K562 (cell line): Measurements from ENCODE around the gene LRMDA. TPM values are rescaled to one million over a fixed set of nuclear protein-coding genes. Genes with fewer than 3 reads are reported as not detected.

Experiments used
- ATAC-seq: fragments of 200-7000 bp; cut with Tn5 transposase; 3 replicates; pipeline ENCODE4 v1.9.1; 2020; ENCODE audit warnings: moderate library complexity
- BruUV-seq: library from RNA; stranded (reverse); fragments of 400-500 nt; replicated peaks from 2 replicates; lab custom pipeline; 2021; lab: Mats Ljungman, UMichigan
- CTCF ChIA-PET: fragments of 300-600 bp; formaldehyde crosslinking; extraction: SDS; loops from one replicate; lab custom pipeline; 2021; ENCODE audit warnings: low intra/inter-chr PET ratio; lab: Yijun Ruan, JAX
- POLR2A ChIA-PET: fragments of 300-600, 350-650 bp; sonication (Branson Sonifier 250); formaldehyde crosslinking; extraction: SDS; loops from one replicate; lab custom pipeline; 2021; ENCODE audit warnings: antibody characterized with exemption, inconsistent platforms; lab: Yijun Ruan, JAX
- DNase-seq, 4 experiments: peaks; one replicate each; pipeline versions ENCODE4 v3.0.0 to v3.0.0-alpha.2; 2011 to 2018; ENCODE audit warnings: low spot score in 3 of 4, mixed read lengths in 3 of 4; ENCODE audit errors: extremely low read depth in 1 of 4
- FAIRE-seq: peaks from 2 replicates; lab custom pipeline; 2011; peaks lifted over from hg19 to GRCh38; lab: Jason Lieb, UNC
- H2AFZ ChIP-seq: 2 replicates; pipeline ENCODE4 v1.6.0; 2011; ENCODE audit warnings: low read depth, low read length, control low read depth, inconsistent platforms
- H3K27ac ChIP-seq: fragments of 200-600 bp; 3 replicates; pipeline ENCODE4 v1.8.0; 2011; ENCODE audit warnings: low read depth, mild to moderate bottlenecking, control low read depth, inconsistent platforms, low read length, moderate library complexity, mixed read lengths; ENCODE audit errors: extremely low read depth
- H3K27me3 ChIP-seq, 2 experiments: fragments of 300-600 bp in 1 of 2; 2 replicates in 1 of 2; 3 replicates in 1 of 2; pipeline versions ENCODE4 v1.6.0 to v1.8.0; 2011; ENCODE audit warnings: inconsistent platforms in 2 of 2, low read length in 2 of 2, mild to moderate bottlenecking in 1 of 2, mixed read lengths in 1 of 2, moderate library complexity in 1 of 2; ENCODE audit not compliant: control insufficient read depth in 2 of 2, insufficient read depth in 2 of 2
- H3K36me3 ChIP-seq: fragments of 300-600 bp; 3 replicates; pipeline ENCODE4 v1.8.0; 2011; ENCODE audit warnings: mild to moderate bottlenecking, low read length, inconsistent platforms; ENCODE audit not compliant: control insufficient read depth, insufficient read depth
- H3K4me1 ChIP-seq, 2 experiments: fragments of 200-600 bp in 1 of 2; replicated peaks in 1 of 2; 2 replicates in 1 of 2; 3 replicates in 1 of 2; pipeline versions ENCODE4 v1.5.1 to v1.8.0; 2011; ENCODE audit warnings: inconsistent platforms in 2 of 2, low read length in 2 of 2, mild to moderate bottlenecking in 1 of 2, mixed read lengths in 1 of 2, moderate library complexity in 1 of 2; ENCODE audit not compliant: control insufficient read depth in 2 of 2, insufficient read depth in 2 of 2
- H3K4me2 ChIP-seq: 2 replicates; pipeline ENCODE4 v1.6.1; 2011; ENCODE audit warnings: low read length, control low read depth, inconsistent platforms, mixed read lengths; ENCODE audit not compliant: insufficient read depth
- H3K4me3 ChIP-seq: fragments of 200-600 bp; sonication (generic), shearing (Covaris generic); 2 replicates; pipeline ENCODE4 v1.5.1; 2016; ENCODE audit warnings: control low read depth, inconsistent platforms
- H3K79me2 ChIP-seq: fragments of 200-600 bp; 3 replicates; pipeline ENCODE4 v1.8.0; 2011; ENCODE audit warnings: low read length, inconsistent platforms; ENCODE audit not compliant: control insufficient read depth, insufficient read depth
- H3K9ac ChIP-seq, 2 experiments: 2 replicates each; pipeline versions ENCODE4 v1.6.0 to v1.6.1; 2011; ENCODE audit warnings: low read depth in 2 of 2, low read length in 2 of 2, control low read depth in 1 of 2, inconsistent platforms in 1 of 2, mild to moderate bottlenecking in 1 of 2, mixed read lengths in 1 of 2; ENCODE audit not compliant: insufficient read depth in 1 of 2
- H3K9me1 ChIP-seq: one replicate; pipeline ENCODE4 v1.6.0; 2011; ENCODE audit warnings: inconsistent platforms, mild to moderate bottlenecking, low read length, moderate library complexity; ENCODE audit not compliant: control insufficient read depth, insufficient read depth
- H3K9me3 ChIP-seq: replicated peaks from 2 replicates; pipeline ENCODE4 v1.5.1; 2011; ENCODE audit warnings: low read depth, low read length, inconsistent platforms; ENCODE audit not compliant: control insufficient read depth, insufficient read depth
- H4K20me1 ChIP-seq: replicated peaks from 2 replicates; pipeline ENCODE4 v1.6.1; 2011; ENCODE audit warnings: low read length, inconsistent platforms, mixed read lengths; ENCODE audit not compliant: control insufficient read depth, insufficient read depth
- CHD4 ChIP-seq: fragments of 200-600 bp; sonication (generic); IDR thresholded peaks from 3 replicates; pipeline ENCODE4 v1.6.1; 2012; ENCODE audit warnings: low read depth, mild to moderate bottlenecking, mixed read lengths, low read length, inconsistent platforms; ENCODE audit not compliant: insufficient read depth, insufficient replicate concordance, poor library complexity, severe bottlenecking
- DNMT1 ChIP-seq: fragments of 450-650 bp; IDR thresholded peaks from 2 replicates; pipeline ENCODE4 v1.6.1; 2016; ENCODE audit warnings: antibody characterized with exemption, mild to moderate bottlenecking
- RBM25 ChIP-seq: fragments of 200-400 bp; formaldehyde crosslinking; IDR thresholded peaks from 2 replicates; pipeline ENCODE4 v1.6.1; 2018; ENCODE audit warnings: low read length, low read depth, moderate library complexity; ENCODE audit not compliant: severe bottlenecking
- SIRT6 ChIP-seq: IDR thresholded peaks from one replicate; pipeline ENCODE4 v1.6.1; 2012; ENCODE audit warnings: low read depth, mild to moderate bottlenecking, control low read depth, inconsistent platforms, low read length, moderate library complexity
- ZNF384 ChIP-seq: IDR thresholded peaks from 2 replicates; pipeline ENCODE4 v1.6.1; 2012; ENCODE audit warnings: low read depth, low read length, improper control_type of control experiment
- ZNF707 ChIP-seq: fragments of 250-450 bp; sonication (Bioruptor Pico); conservative IDR thresholded peaks from 2 replicates; pipeline ENCODE4 v1.8.0; 2022; ENCODE audit warnings: inconsistent platforms, mild to moderate bottlenecking, moderate library complexity
- WGBS: fragments of 100-300 bp; shearing (Covaris generic); methylation state at CpG from one replicate; pipeline ENCODE4 v1.1.6; 2016; ENCODE audit warnings: low coverage, mixed read lengths; ENCODE audit not compliant: insufficient coverage; ENCODE audit errors: missing lambda C conversion rate; 5-methylcytosine and 5-hydroxymethylcytosine counted together
- in situ Hi-C: fragments of 300-500 bp; cut with MboI; formaldehyde crosslinking; loops from 4 replicates; pipeline ENCODE4 v1.15.0; 2018; ENCODE audit warnings: inconsistent platforms, mixed read lengths
- intact Hi-C: fragments of 100-400 bp; cut with micrococcal nuclease; formaldehyde crosslinking; loops from 2 replicates; pipeline ENCODE4 v1.14.2; 2022
- polyA plus RNA-seq, 8 experiments: library from polyadenylated mRNA; depleted of rRNA in 4 of 8; stranded (reverse) in 5 of 8; unstranded in 3 of 8; fragments of >200 nt; fragmentation: Nextera tagmentation in 2 of 8; fragmentation: Illumina TruSeq in 1 of 8; extraction: Ambion mirVana in 2 of 8; extraction: Trizol in 1 of 8; gene quantifications; 2 replicates each; pipeline versions ENCODE4 v1.2.1 to v1.2.3, GENCODE V29; 2011 to 2014; ENCODE audit warnings: inconsistent platforms in 1 of 8, missing spikeins in 1 of 8
- total RNA-seq, 7 experiments: library from RNA; depleted of rRNA in 6 of 7; stranded (reverse); fragments of >200 nt in 6 of 7; fragmentation: Illumina TruSeq in 2 of 7; extraction: Trizol in 2 of 7; gene quantifications; 2 replicates each; pipeline versions ENCODE4 v1.2.1 to v1.2.3, GENCODE V29; 2011 to 2021; ENCODE audit warnings: low replicate concordance in 1 of 7
- TF ChIP-seq, protein P1 (sequence below): fragments of 250-450 bp; sonication (Bioruptor Pico); IDR thresholded peaks from 2 replicates; pipeline ENCODE4 v1.5.0; 2020; ENCODE audit warnings: mild to moderate bottlenecking, borderline replicate concordance

Gene LRMDA
- total and polyA plus RNA-seq, 9 of the 15 experiments (the other 6 are each of a cell fraction or from before 2014, with no cell fraction given), result 0.25 TPM; not detected in 8

DNA sequence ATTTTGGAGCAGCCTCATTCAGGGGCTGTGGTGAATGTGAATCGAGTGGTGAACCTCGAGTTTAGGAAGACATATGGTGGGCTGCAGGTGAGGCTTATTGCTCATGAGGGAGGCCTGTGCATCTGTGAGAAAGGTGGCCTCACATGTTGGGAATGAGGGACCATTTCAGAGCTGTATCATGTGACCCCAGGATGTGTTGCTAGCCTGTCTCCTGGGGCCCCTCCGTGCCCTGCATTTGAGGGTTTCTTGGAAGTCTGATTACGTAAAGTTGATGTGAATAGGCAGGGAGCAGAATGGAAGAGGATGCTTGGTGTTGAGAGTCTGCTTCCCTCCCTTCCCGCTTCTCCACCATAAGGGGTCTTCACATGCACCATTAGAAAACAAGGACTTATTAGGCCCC, 569.1 kb downstream of the LRMDA start:
- Histone ChIP-seq H2AFZ (no peak overlapping the region), H3K4me2 (no peak overlapping the region), H3K9me3 (no peaks in the 10 kb centered on the region), H3K4me1 (no peaks in the 10 kb centered on the region), H3K9me1 (no peaks in the 10 kb centered on the region), H3K27me3 (peaks cover 0 to 4% of the 10 kb centered on the region in 2 experiments; a peak in 1 of 5 replicates), H3K9ac (no peak overlapping the region), H3K36me3 (no peaks in the 10 kb centered on the region), H3K4me3 (no peak overlapping the region), H3K27ac (no peak overlapping the region), H3K79me2 (no peaks in the 10 kb centered on the region), H4K20me1 (no peaks in the 10 kb centered on the region)
- TF ChIP-seq CHD4 (no peak), ZNF384 (no peak), ZNF707 (CRISPR knock-in tag) (no peak), RBM25 (peak; percentile 8), SIRT6 (no peak), DNMT1 (no peak)
- TF ChIP-seq, protein P1, sequence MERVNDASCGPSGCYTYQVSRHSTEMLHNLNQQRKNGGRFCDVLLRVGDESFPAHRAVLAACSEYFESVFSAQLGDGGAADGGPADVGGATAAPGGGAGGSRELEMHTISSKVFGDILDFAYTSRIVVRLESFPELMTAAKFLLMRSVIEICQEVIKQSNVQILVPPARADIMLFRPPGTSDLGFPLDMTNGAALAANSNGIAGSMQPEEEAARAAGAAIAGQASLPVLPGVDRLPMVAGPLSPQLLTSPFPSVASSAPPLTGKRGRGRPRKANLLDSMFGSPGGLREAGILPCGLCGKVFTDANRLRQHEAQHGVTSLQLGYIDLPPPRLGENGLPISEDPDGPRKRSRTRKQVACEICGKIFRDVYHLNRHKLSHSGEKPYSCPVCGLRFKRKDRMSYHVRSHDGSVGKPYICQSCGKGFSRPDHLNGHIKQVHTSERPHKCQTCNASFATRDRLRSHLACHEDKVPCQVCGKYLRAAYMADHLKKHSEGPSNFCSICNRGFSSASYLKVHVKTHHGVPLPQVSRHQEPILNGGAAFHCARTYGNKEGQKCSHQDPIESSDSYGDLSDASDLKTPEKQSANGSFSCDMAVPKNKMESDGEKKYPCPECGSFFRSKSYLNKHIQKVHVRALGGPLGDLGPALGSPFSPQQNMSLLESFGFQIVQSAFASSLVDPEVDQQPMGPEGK (CRISPR knock-in tag), result no peak
- no TSS peak for BruUV-seq
- intact Hi-C loops (no loop called here), in situ Hi-C loops (no loop called here)
- ChIA-PET CTCF (no interaction called here), POLR2A (no interaction called here)
- ATAC-seq, result no peak
- 0% methylated on average over 5 of the region's 5 CpGs for WGBS
- DNase-seq, result no peak
- no peak for FAIRE-seq
